Liver (tissue), 3 donors: ENCODE measurements around the gene DYNLT1.

Experiments
- CTCF ChIP-seq: fragments of 150-350 bp; IDR thresholded peaks from 2 replicates; pipeline ENCODE4 v1.5.1; 2017; ENCODE audit warnings: improper control_type of control experiment, low read depth, low read length; ENCODE audit not compliant: missing input control
- JUND ChIP-seq, 2 donors: IDR thresholded peaks; 2 replicates each; pipeline ENCODE4 v1.6.1; 2016; ENCODE audit warnings: antibody characterized with exemption in 2 of 2
- SP1 ChIP-seq: IDR thresholded peaks from 2 replicates; pipeline ENCODE4 v1.6.1; 2018; ENCODE audit warnings: antibody characterized with exemption, mild to moderate bottlenecking
- TAF1 ChIP-seq: conservative IDR thresholded peaks from 2 replicates; pipeline ENCODE4 v1.6.1; 2016; ENCODE audit warnings: antibody characterized with exemption, mild to moderate bottlenecking
- YY1 ChIP-seq: IDR thresholded peaks from 2 replicates; pipeline ENCODE4 v1.6.1; 2016; ENCODE audit warnings: antibody characterized with exemption, mild to moderate bottlenecking
- TF ChIP-seq, protein P1 (sequence below): IDR thresholded peaks from 2 replicates; pipeline ENCODE4 v1.6.1; 2016; ENCODE audit warnings: antibody characterized with exemption
- donor health status: healthy.
- donor health status: healthy.

GRCh38 chr6:158607411-158608170 lies 37.0 kb downstream of the DYNLT1 start:
- TF ChIP-seq, protein P1, sequence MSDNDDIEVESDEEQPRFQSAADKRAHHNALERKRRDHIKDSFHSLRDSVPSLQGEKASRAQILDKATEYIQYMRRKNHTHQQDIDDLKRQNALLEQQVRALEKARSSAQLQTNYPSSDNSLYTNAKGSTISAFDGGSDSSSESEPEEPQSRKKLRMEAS: no peak
- TF ChIP-seq CTCF (no peak), SP1 (no peak), YY1 (no peak), JUND (IDR thresholded peaks at IDR 0.05) (no peak), TAF1 (no peak)
